PFSK-1 (cell line): ENCODE data around the gene SPTB.
A peak's percentile ranks its signal among the peaks of the same experiment; 100 is the strongest.

Experiments used
- FOXP2 ChIP-seq: optimal IDR thresholded peaks from 2 replicates; pipeline ENCODE3; 2011; ENCODE audit warnings: borderline replicate concordance, control low read depth, inconsistent platforms; ENCODE audit not compliant: insufficient read depth; ENCODE audit errors: extremely low read length, extremely low read depth
- POLR2AphosphoS5 ChIP-seq: IDR thresholded peaks from 2 replicates; pipeline ENCODE4 v1.6.1; 2012; ENCODE audit warnings: low read depth, mild to moderate bottlenecking, control low read depth, low read length, moderate library complexity
- SIN3A ChIP-seq: IDR thresholded peaks from 2 replicates; pipeline ENCODE4 v1.6.1; 2012; ENCODE audit warnings: mild to moderate bottlenecking, low read length, moderate library complexity, borderline replicate concordance; ENCODE audit not compliant: insufficient read depth
- TAF1 ChIP-seq: IDR thresholded peaks from 2 replicates; pipeline ENCODE4 v1.6.1; 2012; ENCODE audit warnings: low read length, control low read depth, borderline replicate concordance; ENCODE audit not compliant: insufficient read depth
- TF ChIP-seq, protein P1 (sequence below), 2 experiments: IDR thresholded peaks; 2 replicates each; pipeline versions ENCODE4 v1.6.1 to v1.8.0; 2011 to 2012; ENCODE audit warnings: low read depth in 2 of 2, low read length in 2 of 2, control low read depth in 1 of 2, inconsistent platforms in 1 of 2, mild to moderate bottlenecking in 1 of 2, moderate library complexity in 1 of 2; ENCODE audit not compliant: insufficient read depth in 1 of 2

Gene SPTB

DNA sequence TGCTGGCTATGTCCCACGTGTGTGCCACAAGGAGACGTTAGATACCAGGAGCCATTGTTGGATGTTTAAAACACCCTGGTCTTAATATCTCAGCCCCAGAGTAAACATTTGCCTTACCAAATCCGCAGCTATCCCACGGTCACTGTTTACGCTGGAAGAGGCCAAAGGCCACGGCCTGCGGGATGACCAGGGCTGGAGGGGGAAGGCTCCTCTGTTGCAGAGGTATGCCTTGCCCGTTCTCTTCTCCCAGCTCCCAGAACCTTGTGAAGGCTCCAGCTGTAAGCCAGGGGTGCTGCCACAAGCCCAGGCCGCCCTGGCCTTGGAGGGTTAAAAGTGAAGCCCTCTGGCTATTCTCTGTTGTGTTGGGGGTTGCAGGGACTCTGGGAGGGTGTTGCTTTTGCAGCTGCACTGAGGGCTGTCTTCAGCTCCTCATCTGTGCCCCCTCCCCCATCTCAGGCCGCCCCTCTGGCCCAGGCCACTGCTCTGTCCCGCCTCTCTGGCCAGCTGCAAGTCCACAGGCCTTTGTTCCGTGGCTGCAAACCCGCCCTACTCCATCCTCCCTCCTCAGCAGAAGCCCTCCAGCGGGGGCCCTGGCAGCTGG lies 173.0 kb downstream of the SPTB start:
- TF ChIP-seq POLR2AphosphoS5, result no peak
- TF ChIP-seq FOXP2, result no peak
- no peak for TF ChIP-seq SIN3A
- TF ChIP-seq, protein P1, sequence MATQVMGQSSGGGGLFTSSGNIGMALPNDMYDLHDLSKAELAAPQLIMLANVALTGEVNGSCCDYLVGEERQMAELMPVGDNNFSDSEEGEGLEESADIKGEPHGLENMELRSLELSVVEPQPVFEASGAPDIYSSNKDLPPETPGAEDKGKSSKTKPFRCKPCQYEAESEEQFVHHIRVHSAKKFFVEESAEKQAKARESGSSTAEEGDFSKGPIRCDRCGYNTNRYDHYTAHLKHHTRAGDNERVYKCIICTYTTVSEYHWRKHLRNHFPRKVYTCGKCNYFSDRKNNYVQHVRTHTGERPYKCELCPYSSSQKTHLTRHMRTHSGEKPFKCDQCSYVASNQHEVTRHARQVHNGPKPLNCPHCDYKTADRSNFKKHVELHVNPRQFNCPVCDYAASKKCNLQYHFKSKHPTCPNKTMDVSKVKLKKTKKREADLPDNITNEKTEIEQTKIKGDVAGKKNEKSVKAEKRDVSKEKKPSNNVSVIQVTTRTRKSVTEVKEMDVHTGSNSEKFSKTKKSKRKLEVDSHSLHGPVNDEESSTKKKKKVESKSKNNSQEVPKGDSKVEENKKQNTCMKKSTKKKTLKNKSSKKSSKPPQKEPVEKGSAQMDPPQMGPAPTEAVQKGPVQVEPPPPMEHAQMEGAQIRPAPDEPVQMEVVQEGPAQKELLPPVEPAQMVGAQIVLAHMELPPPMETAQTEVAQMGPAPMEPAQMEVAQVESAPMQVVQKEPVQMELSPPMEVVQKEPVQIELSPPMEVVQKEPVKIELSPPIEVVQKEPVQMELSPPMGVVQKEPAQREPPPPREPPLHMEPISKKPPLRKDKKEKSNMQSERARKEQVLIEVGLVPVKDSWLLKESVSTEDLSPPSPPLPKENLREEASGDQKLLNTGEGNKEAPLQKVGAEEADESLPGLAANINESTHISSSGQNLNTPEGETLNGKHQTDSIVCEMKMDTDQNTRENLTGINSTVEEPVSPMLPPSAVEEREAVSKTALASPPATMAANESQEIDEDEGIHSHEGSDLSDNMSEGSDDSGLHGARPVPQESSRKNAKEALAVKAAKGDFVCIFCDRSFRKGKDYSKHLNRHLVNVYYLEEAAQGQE (IDR thresholded peaks at IDR 0.05; ENCODE audit: insufficient read depth in 1 of 2, low read depth in 2 of 2, low read length in 2 of 2), result no peak
- no peak for TF ChIP-seq TAF1

DNA sequence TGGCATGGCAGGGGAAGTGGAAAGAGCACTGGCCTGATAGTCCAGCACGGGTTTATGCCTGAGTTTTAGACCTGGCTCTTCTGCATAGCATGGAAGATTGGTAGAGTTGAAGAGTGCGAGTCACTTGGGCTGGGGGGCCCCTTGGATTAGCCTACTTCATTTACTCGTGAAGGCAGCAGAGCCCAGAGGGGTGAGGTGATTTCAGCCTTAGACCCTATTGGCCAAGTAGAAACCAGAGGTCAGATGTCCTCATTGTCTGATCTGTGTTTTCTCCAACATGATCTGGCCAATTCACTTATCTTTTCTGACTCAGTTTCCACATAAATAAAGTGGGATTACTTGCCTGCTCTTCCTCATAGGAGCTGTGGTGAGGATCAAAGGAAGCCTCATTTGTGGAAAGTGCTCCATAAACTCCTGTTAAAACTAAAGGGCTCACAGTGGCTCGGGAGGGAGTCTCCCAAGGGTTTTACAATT lies 173.6 kb downstream of the SPTB start:
- TF ChIP-seq TAF1, result no peak
- TF ChIP-seq POLR2AphosphoS5, result no peak
- no peak for TF ChIP-seq FOXP2
- TF ChIP-seq, protein P1 (IDR thresholded peaks at IDR 0.05; ENCODE audit: insufficient read depth in 1 of 2, low read depth in 2 of 2, low read length in 2 of 2), result no peak
- no peak for TF ChIP-seq SIN3A

DNA sequence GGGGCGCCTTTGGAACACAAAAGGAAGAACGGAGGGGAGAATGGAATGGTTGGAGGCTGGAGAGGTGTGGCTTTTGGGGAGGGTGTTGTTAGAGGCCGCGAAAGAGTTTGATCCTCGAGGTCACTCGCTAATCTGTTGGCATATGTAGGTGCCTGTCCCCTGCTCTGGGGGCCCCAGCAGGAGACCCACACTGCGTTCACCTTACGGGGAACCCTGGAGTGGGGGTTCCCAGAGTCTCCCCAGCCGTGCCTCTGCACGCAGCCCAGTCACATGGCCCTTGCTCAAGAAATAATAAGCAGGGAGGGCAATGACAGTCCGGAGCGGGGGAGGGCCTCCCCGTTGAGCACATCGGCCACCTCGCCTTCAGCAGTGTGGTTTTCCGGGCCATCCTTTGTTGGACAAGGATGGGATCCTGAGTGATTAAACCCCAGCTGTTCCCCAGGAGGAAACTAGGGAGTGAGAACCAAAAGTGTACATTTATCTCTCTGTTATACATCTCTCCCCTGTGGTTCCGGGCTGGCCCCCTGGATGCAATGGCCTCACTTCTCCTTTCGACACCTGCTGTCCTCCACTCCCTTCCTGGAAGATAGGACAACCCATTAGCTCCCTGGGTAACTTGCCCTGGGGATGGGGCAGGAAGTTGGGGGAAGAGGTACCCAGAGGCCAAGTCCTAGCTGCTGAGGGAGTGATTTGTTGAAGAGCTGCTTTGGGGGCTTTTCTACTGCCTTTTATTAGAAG lies 174.2 kb downstream of the SPTB start:
- TF ChIP-seq SIN3A (no peak), FOXP2 (no peak), TAF1 (no peak)

DNA sequence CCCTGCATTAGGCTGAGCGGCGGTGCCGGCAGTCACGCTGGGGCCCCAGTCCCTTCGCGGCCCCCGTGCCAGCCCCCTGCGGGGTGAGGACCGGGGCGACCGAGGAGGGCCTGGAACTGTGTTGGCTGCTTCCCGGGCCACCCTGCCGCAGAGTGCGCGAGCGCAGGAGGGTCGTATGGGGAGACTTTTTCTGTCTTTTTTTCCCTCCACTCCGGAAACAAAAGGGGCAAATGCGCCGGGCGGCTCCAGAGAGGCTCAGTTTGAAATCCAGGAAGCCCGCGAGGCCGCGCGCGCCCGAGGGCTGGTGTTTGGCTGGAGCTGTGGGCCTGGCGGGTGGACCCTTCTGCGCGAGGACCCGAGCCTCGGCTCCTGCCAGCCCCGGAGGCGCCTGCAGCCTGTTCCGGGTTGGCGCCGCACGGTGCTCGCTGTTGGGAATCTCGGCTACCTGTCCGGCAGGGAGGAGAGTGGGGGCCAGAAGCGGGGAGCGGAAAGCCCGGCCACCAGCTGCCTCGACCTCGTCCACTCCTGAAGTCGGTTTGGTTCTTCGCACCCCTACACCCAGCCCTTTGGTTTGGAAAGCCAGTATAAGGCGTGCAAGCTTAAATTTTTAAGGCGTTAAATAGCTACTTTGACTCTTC lies 174.8 kb downstream of the SPTB start:
- TF ChIP-seq, protein P1 (IDR thresholded peaks at IDR 0.05; ENCODE audit: insufficient read depth in 1 of 2, low read depth in 2 of 2, low read length in 2 of 2), result no peak
- TF ChIP-seq TAF1 (no peak), POLR2AphosphoS5 (no peak), FOXP2 (no peak), SIN3A (no peak)

DNA sequence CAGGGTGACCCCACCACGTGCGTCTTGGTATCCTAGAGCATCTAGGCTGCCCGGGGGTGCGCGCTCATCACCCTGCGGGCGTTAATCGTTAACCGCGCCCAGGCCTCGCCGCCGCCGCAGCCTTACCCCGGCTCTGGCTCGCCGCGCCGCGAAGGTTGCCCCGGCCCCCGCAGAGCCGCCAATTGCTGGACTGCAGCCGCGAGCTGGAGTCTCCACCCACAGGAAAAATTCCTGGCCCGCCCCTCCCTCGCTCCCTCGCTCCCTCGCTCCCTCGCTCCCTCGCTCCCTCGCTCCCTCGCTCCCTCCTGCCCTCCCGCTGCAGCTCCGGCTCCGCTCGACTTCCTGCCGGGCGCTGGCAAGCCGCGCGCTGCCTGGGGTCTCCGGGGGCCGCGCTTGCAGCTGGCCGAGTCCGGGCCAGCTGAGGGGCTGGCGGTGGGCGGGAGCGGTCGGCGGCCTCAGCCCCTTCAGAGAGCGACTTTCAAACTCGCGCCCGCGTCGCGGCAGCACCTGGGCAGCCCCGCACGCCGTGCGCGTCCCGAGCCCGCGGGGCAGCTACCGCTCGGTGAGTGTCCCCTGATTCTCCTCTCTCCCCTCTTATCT lies 175.5 kb downstream of the SPTB start, which contains the start of gene PLEKHG3:
PLEKHG3 (plus strand) TSS at position 282 of the 600 bp plus-strand sequence. CDS start 23,208 bp downstream, outside the sequence.
- 0 out of 2 replicates have a peak, but pooled peaks have one; percentile 31 for TF ChIP-seq POLR2AphosphoS5
- no peak for TF ChIP-seq TAF1
- TF ChIP-seq, protein P1 (IDR thresholded peaks at IDR 0.05; ENCODE audit: insufficient read depth in 1 of 2, low read depth in 2 of 2, low read length in 2 of 2), result no peak
- no peak for TF ChIP-seq SIN3A
- peak; percentile 37 for TF ChIP-seq FOXP2
